NCI-H2196 (cell line): Measurements from ENCODE around the gene GRIK4.
"Not testable (repeated sequence)": the region's sequence is repeated elsewhere in the genome, so short reads cannot be mapped to it uniquely, and the experiment has no call there.

Source experiments
- DNase-seq: peaks from one replicate; lab custom pipeline; 2025; ENCODE audit not compliant: unreplicated experiment; lab: John Stamatoyannopoulos, UW

The GRIK4 gene

DNA sequence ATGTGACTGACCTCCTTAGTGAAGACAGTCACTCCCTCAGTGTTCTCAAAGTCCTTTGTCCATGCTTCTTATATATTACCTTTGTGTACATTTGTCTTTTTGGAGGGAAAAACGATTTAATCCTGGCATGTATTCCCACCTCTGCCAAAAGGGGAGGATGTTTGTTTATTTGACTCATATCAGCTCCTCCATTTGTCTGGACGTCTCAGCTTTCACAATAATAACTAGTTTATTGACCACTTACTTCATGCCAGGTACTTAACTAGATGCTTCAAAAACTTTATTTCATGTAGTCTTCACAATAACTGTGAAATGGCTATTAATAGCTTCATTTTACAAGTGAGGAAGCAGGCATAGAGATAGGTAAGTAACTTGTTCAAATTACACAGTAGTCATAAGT, 517.6 kb downstream of the GRIK4 start:
- DNase-seq = no peak

DNA sequence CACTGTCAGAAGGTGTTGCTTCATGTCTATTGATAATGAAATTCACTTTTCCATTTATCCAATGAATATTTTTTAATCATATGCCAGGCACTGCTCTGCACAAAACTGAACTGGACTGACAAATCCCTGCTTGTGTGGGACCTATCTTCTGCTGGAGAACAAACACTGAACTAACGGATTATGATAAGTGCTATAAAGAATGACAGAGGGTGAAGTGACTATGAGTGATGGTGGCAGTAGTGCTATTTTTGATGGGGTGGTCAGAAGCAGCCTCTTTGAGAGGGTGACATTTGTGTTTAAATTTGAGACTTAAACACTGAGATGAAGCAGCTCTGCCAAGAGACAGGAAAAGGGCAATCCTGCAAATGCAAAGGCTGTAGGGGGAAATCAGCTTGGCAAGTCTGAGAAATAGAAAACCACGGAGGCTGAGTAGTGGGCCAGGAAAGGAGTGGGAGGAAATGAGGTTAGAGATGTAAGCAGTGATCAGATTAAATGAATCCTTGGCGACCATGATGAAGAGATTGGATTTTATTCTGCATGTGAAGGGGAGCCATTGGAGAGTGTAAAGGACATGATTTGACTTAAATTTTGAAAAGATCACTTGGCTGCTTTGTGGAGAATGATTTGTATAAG, 518.4 kb downstream of the GRIK4 start:
- DNase-seq = no peak

DNA sequence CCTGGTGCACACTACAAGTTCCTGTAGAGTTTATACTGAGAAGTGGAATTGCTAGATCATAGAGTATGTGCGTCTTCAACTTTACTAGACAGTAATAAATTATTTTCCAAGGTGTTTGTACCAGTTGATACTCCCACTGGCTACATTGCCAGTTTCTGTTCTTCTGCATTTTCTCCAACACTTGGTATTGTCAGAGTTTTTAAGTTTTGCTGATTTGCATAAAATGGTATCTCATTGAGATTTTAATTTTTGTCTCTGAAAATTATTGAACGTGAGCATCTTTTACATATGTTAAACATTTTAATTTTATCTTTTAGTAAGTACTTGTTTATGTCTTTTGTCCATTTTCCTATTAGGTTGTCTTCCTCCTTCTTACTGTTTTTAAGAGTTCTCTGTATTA, 519.6 kb downstream of the GRIK4 start:
- no peak for DNase-seq

DNA sequence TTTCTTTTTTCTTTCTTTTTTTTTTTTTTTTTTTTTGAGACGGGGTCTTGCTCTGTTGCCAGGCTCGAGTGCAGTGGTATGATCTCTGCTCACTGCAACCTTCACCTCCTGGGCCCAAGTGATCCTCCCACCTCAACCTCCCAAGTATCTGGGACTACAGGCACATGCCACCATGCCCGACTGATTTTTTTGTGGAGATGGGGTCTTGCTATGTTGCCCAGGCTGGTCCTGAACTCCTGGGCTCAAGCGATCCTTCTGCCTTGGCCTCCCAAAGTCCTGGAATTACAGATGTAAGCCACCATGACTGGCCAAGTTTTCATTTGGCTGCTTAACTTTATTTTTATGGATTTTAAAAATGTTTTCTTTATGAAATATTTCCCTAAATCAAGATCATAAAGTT, 520.1 kb downstream of the GRIK4 start:
- DNase-seq = not testable (repeated sequence)

DNA sequence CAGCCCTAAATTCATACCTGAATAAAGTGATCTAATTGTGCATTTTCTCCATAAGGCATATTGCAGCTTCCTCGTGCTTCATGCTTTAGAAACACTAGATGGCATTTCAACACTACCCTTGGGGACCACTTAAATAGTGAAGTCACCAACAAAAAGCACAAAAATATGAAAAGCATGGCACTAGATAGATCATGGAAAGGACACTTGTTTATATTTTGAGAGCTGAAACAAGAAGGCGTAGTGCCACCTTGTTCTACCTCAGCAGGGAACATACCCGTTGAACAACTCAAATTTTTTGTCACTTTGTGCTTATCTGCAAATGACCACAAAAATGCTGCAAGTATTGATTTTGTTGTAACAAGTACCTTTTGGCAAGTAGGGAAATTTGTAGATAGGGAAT, 521.0 kb downstream of the GRIK4 start:
- no peak for DNase-seq

DNA sequence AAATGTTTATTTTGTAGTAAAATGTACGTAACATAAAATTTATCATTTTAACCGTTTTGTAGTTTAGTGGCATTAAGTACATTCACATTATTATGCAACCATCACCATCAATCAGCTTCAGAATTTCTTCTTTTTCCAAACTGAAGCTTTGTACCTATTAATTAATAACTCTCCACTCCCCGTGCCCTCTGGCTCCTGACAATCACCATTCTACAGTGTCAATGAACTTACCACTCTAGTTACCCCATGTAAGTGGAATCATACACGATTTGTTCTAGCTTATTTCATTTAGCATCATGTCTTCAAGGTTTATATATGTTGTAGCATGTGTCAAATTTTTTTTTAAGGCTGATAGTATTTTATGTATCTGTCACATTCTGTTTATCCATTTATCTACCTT, 522.1 kb downstream of the GRIK4 start:
- DNase-seq = no peak

DNA sequence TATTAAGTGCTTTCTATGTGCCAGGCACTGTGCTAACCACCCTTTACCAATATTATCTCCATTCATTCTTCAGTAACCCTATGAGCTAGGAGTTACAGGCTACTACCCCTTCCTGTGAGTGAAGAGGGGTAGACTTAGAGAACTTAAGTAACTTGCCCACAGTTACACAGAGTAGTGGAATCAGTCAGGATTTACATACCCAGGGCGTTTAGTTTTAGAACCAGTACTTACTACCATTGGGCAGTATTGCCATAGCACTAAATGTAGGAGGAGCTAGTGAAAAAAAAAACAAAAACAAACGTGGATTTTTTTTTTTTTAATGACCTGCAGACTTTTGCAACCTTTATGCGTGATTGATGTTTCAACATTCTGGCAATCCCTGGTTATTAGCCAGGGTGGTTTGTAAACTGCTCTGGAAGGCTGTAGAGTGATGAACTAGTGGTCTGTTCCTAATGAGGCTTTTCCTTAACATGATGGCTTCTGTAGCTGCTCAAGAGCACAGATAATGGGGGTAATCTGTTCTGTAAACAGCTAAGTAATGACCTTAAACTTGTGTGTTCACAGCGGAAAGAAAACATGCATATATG, 523.7 kb downstream of the GRIK4 start:
- DNase-seq = no peak

DNA sequence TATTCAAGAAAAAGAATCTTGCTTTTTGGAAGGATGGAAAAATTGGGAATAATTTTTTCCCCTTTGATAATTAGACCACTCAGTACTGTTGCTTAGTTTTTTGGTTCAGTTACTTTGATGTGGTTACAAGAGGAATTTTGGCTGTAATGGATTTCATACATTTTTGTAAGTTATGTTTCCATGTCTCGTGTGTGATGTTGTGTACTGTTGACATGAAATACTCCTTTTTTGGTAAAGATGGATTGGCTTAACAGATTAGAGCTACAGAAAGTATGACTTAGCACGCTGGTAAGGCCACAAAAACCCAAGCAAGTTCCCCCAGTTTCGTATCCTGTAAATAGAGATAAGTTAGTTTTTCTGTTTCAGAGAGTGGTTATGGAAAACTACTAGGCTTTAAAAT, 524.2 kb downstream of the GRIK4 start:
- no peak for DNase-seq

DNA sequence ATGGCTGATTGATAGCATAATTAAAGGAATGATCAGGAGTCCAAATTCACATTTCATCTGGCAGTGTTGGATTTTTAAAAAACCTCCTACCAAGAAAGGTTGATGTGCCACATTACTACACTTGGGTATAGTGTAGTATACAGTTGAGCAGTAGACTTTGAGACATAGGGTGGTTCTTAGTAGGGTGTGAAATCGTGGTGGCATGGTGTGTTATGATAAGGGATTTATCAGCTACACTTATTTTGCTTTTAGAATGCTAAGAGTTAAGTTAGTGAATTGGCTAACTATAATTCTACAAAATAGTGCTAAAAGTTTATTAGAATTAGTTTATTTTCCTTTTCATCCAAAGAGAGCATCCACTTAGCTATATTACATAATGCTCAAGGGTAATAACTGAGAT, 525.5 kb downstream of the GRIK4 start:
- no peak for DNase-seq
